Adrenal gland (tissue), 19 donors: ENCODE results near the gene GOLGA8O. TPM values are rescaled to one million over a fixed set of nuclear protein-coding genes. Genes with fewer than 3 reads are reported as not detected.
"Not testable (repeated sequence)": the region's sequence is repeated elsewhere in the genome, so short reads cannot be mapped to it uniquely, and the experiment has no call there.

ENCODE experiments used
- DNase-seq, 7 donors: peaks; one replicate each; pipeline ENCODE4 v3.0.0-alpha.2; 2019 to 2020
- H3K27ac ChIP-seq, 5 donors: fragments of 200-600 bp; sonication (generic) in 4 of 5; 1 replicate in 3 of 5; 2 replicates in 2 of 5; pipeline versions ENCODE4 v1.5.1 to v1.8.0; 2016 to 2020; ENCODE audit warnings: mild to moderate bottlenecking in 1 of 5
- H3K27me3 ChIP-seq: fragments of 200-600 bp; 2 replicates; pipeline ENCODE4 v1.8.0; 2021
- H3K36me3 ChIP-seq, 2 donors: fragments of 200-600 bp; replicated peaks in 1 of 2; 1 replicate in 1 of 2; 2 replicates in 1 of 2; pipeline versions ENCODE4 v1.5.1 to v1.8.0; 2018 to 2022
- H3K4me1 ChIP-seq, 2 donors: fragments of 200-600 bp; replicated peaks in 1 of 2; 1 replicate in 1 of 2; 2 replicates in 1 of 2; pipeline versions ENCODE4 v1.5.1 to v1.8.0; 2018 to 2021
- H3K4me3 ChIP-seq, 4 donors: fragments of 200-600 bp; sonication (generic) in 3 of 4; one replicate each; pipeline ENCODE4 v1.5.1; 2016 to 2018
- H3K9me3 ChIP-seq, 3 donors: fragments of 200-600 bp; sonication (generic) in 1 of 3; replicated peaks in 1 of 3; 1 replicate in 2 of 3; 2 replicates in 1 of 3; pipeline versions ENCODE4 v1.5.1 to v1.8.0; 2016 to 2021
- WGBS, 4 donors: extraction: QIAGEN DNeasy Blood & Tissue Kit in 2 of 4; methylation state at CpG; one replicate each; pipeline versions ENCODE4 v1.1.5 to v1.1.7; 2013 to 2017; 5-methylcytosine and 5-hydroxymethylcytosine counted together
- intact Hi-C, 2 donors: fragments of 100-400 bp; cut with DNase I; formaldehyde crosslinking; loops; one replicate each; pipeline versions ENCODE4 v1.14.1 to v1.15.0; 2022 to 2023
- long read RNA-seq, 10 donors: library from polyadenylated mRNA in 3 of 10; unstranded in 2 of 10; stranded (forward) in 1 of 10; transcript quantifications; one replicate each; pipeline ENCODE4 v2.0.0 and lab custom pipeline, GENCODE V29; 2021 to 2026
- polyA plus RNA-seq, 3 donors: library from polyadenylated mRNA; stranded (reverse); fragments of 200-250 nt in 2 of 3; fragments of 350-450 nt in 1 of 3; fragmentation: Illumina TruSeq in 1 of 3; extraction: RNeasy Lipid Tissue Mini Kit (QIAGEN cat#74804) in 1 of 3; gene quantifications; one replicate each; pipeline ENCODE4 v1.2.3, GENCODE V29; 2013 to 2014
- total RNA-seq, 9 donors: library from RNA; depleted of rRNA in 4 of 9; stranded (reverse); fragments of >200 nt in 4 of 9; fragments of 120-200 nt in 1 of 9; fragmentation: NEBNext Ultra II Directional in 1 of 9; extraction: Animal tissue kit (Norgen Biotek cat#: 25700) in 1 of 9; gene quantifications; one replicate each; pipeline versions ENCODE4 v1.1.0 to v1.2.4, GENCODE V29; 2013 to 2023
- donor health status: healthy with polysubstance abuse.
- donor health status: Bipolar disorder and iron deficiency.
- donor health status: DM: yes; HTN: yes; CAD: no.
- donor health status: DM: no; HTN: no; CAD: no.
- donor health status: DM: no; HTN: no; CAD: no.
- donor health status: DM: yes; HTN: yes; CAD: no.

GOLGA8O gene, protein sequence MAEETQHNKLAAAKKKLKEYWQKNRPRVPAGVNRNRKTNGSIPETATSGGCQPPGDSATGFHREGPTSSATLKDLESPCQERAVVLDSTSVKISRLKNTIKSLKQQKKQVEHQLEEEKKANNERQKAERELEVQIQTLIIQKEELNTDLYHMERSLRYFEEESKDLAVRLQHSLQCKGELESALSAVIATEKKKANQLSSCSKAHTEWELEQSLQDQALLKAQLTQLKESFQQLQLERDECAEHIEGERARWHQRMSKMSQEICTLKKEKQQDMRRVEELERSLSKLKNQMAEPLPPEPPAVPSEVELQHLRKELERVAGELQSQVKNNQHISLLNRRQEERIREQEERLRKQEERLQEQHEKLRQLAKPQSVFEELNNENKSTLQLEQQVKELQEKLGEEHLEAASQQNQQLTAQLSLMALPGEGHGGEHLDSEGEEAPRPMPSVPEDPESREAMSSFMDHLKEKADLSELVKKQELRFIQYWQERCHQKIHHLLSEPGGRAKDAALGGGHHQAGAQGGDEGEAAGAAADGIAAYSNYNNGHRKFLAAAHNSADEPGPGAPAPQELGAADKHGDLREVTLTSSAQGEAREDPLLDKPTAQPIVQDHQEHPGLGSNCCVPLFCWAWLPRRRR
- total RNA-seq (1 to 10 TPM in 3 of 9 donors, under 1 TPM in 3, not detected in 3; 0.27 to 3.5 (median 1.1) TPM), polyA plus RNA-seq (1 to 10 TPM in 1 of 3 donors, under 1 TPM in 2; 0.27 to 2.4 (median 0.86) TPM)
- long read RNA-seq, donor 1 = 0 reads
- long read RNA-seq, donor 2 = 0 reads
- long read RNA-seq, donor 3 = 0 reads
- long read RNA-seq, donor 4, partial matches to known transcripts = 0 of 1 reads
- long read RNA-seq, donor 4, other reads (novel, unspliced or antisense) = 1 of 1 reads
- long read RNA-seq, donor 5 = 0 reads
- long read RNA-seq, donor 6 = 0 reads
- long read RNA-seq, donor 7 = 0 reads
- long read RNA-seq, donor 8 = 0 reads
- long read RNA-seq, donor 9 = 0 reads
- long read RNA-seq, donor 10 = 0 reads

DNA sequence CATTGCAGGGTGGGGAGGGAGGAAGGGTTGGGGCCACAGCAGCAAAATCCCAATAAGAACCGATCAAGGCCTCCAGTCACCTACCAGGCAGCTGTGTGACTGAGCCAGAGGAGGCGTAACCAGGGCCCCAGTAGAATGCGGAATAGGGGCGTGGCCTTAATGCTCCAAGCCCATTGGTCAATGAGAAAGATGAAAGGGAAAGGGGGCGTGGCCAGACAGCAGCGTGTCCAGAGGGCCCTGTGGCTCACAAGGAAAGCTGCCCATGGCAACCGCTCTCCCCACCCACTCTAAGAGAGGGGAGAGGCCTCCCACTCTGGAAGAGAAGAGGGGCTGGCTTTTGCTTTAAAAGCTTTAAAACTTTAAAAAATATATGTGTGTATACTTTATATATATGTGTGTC lies at the start of gene GOLGA8O:
TSS of gene GOLGA8O (minus strand) at position 101 of the 400 bp plus-strand sequence. CDS start at position 3, 98 bp downstream.
- intact Hi-C loops, H3K27me3 ChIP-seq, H3K4me1 ChIP-seq, H3K9me3 ChIP-seq, H3K27ac ChIP-seq, H3K36me3 ChIP-seq, H3K4me3 ChIP-seq, DNase-seq: not testable (repeated sequence)
- no CpG with 5 or more reads among the region's 7 CpGs for WGBS, 4 donors

DNA sequence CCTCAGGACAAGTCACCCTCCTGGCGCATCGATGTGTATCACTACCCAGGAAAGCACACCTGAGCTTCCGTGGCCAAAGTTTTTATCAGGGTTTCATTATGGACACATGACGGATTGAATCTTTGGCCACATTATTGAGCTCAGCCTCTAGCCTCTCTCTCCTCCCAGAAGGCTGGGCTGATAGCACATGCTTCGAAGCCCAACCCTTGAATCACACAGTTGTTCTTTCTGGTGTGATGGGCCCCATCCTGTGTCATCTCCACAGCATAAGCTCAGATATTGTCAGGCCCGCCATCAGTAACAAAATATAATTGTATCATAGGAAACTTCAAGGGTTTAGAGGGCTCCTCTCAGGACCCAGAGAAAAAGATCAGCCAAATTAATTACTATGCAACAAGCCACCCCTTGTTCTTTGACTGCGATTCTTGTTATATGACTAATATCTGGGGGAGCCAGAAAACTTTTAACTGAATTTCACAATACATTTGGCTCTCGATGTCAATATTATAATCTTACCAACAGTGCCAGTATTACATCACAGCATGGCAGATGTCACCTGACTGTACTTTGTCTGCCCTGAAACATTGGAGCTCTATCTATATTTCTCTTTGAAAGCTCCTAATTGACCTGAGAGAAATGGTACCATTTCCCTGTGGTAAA lies 48.8 kb upstream of the GOLGA8O start:
- H3K4me3 ChIP-seq, intact Hi-C loops: not testable (repeated sequence)

DNA sequence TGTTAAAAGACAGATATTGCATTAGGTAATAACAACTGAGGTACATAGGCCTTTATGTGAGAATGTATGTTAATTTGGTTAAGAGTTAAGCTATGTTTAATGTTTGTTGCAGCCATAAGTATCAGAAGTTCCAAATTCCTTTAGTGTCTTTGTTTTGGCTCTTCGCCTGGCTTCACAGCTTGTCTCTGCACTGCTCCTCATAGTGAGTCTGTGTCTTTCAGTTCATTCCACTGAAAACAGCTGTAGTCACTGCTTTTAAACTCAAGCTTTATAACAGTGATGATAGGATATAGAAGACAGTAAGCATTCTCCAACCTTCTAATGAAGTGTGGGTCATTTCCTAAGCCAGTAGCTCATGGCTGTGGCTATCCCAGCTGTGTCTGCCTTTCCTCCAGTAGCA lies 47.5 kb upstream of the GOLGA8O start:
- WGBS, 4 donors = 63 to 87% (median 75%) methylated on average over 1 of the region's 1 CpG
- H3K36me3 ChIP-seq, H3K27ac ChIP-seq, H3K27me3 ChIP-seq, H3K9me3 ChIP-seq, H3K4me1 ChIP-seq, DNase-seq, H3K4me3 ChIP-seq, intact Hi-C loops: not testable (repeated sequence)

More for the DNA sequence above, 48.8 kb upstream of the GOLGA8O start:
- no CpG with 5 or more reads among the region's 8 CpGs for WGBS, 4 donors
- H3K36me3 ChIP-seq, H3K27me3 ChIP-seq, H3K4me1 ChIP-seq, H3K27ac ChIP-seq, DNase-seq, H3K9me3 ChIP-seq: not testable (repeated sequence)

DNA sequence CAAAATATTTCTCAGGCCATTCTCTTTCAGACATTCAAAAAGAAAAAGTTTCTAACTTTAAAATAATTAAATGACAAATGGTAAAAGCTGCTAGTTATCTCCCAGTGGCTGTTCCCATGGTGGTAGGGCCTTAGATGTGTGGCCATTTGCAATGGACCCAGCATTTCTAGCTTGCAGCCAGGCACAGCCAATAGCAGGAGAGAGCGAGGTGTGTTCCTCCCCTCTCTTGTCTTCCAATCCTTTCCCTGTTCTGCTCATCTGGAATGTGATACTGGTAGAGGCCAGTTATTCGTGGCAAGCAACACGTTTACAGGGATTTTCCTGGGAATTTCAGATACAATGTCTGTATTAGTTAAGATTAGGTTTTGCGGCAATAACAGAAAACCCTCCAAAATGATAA lies 37.3 kb upstream of the GOLGA8O start:
- no CpG with 5 or more reads among the region's 4 CpGs for WGBS, 4 donors
- H3K4me3 ChIP-seq, H3K4me1 ChIP-seq, intact Hi-C loops, H3K27me3 ChIP-seq, DNase-seq, H3K36me3 ChIP-seq, H3K9me3 ChIP-seq, H3K27ac ChIP-seq: not testable (repeated sequence)

DNA sequence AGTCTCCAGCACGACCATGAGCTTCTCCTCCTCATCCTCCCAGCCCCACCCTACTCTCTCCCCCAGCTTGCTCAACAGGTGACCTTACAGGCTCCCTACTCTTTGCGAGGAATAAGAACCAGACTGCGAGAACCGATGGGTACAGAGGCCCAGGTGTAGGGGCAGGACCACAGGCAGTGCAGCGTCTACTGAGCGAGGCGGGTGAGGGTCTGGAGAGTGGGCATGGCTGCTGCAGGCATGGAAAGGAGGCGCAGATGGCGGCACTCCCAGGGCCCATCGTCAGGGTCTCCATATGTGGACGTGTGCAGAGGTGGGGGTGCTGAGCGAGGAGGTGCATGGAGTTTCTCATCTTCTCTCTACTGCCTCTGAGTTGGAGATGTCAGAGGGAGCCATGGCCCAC lies 31.0 kb upstream of the GOLGA8O start:
- DNase-seq, H3K4me3 ChIP-seq, H3K36me3 ChIP-seq, H3K27ac ChIP-seq, H3K9me3 ChIP-seq, H3K27me3 ChIP-seq, intact Hi-C loops, H3K4me1 ChIP-seq: not testable (repeated sequence)
- 89 to 94% (median 93%) methylated on average over 7 to 10 of the region's 12 CpGs for WGBS, 4 donors

DNA sequence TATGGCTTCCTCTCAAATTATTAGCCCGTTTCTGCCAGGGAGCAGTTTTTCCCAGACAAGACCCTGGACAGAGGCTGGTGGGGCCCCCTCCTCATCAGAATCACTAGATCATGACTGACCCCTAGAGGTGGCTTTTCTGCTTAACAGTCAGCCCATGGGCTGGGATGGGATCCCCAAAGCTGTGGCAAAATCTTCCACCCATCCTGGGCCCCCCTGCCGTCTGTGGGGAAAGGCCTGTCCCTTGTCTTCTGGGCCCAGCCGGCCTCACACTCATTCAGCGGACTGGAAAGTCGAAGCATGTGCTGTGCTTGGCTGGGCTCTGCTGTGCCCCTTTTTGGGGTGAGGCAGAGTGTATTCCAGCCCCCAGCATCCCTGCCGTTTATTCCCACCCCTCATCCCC lies 27.9 kb upstream of the GOLGA8O start:
- H3K27ac ChIP-seq, DNase-seq, H3K4me1 ChIP-seq, H3K27me3 ChIP-seq, H3K36me3 ChIP-seq, H3K9me3 ChIP-seq, intact Hi-C loops, H3K4me3 ChIP-seq: not testable (repeated sequence)
- WGBS, 4 donors = 17 to 49% methylated on average over 3 to 4 of the region's 6 CpGs; no CpG with 5 or more reads in 2 of the 4 donors

DNA sequence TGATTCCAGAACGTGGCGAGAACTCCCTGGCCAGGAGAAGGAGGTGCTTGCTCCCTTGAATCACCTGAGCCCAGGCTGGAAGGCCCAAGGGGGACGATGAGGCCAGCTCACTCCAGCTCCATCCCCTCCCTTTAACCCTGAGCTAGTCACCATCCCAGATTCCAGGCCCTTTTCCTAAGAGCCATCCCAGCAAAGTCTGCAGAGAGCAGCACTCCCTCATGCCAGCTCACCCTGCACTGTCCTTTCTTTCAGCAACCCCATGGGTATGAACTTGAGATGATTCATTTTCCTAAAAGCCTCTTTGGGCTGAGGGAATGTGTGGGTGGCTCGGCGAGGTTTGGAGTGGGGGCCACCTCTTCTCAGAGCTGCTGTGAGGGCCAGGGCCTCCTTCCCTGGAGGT lies 26.2 kb upstream of the GOLGA8O start:
- H3K9me3 ChIP-seq, H3K4me1 ChIP-seq, H3K27me3 ChIP-seq, H3K4me3 ChIP-seq, DNase-seq, H3K36me3 ChIP-seq, intact Hi-C loops, H3K27ac ChIP-seq: not testable (repeated sequence)
- no CpG with 5 or more reads among the region's 5 CpGs for WGBS, 4 donors

DNA sequence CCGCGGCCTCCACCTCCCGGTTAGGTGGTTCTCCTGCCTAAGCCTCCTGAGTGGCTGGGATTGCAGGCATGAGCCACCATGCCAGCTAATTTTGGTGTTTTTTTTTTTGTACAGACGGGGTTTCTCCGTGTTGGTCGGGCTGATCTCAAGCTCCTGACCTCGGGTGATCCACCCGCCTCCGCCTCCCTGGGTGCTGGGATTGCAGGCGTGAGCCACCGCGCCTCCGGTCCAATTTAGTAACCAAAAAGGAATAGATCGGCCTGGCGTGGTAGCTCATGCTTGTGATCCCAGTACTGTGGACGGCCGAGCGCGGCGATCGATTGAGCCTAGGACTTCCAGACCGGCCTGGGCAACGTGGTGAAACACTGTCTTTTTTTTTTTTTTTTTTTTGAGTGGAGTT lies 12.6 kb upstream of the GOLGA8O start:
- H3K4me3 ChIP-seq, H3K36me3 ChIP-seq, H3K9me3 ChIP-seq, intact Hi-C loops, H3K27ac ChIP-seq, H3K4me1 ChIP-seq, H3K27me3 ChIP-seq, DNase-seq: not testable (repeated sequence)
- WGBS, 4 donors = 94 to 99% (median 96%) methylated on average over 8 to 18 of the region's 23 CpGs

DNA sequence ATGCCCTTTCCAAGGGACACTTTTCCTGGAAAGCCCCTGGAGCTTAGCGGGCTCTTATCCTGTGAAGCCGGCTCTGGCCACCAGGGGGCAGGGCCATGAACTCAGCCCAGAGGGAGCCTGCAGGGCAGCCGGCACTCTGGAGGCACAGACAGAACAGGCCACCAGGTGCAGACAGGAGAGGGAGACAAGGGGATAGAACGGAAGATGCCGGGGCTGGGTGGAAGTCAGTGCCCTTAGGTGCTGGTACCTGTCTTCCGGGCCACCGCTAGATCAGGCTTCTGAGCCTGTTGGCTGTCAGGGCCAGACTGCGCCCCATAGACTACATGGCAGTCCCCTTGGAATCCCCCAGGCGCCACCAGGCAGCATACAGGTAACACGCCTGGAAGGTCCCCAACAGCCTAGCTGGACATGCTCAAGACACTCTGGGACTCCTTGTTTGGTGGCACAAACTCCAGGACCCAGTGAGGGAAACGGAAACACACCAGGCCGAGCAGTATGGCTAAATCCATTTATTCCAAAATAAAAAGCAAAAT lies 14.9 kb downstream of the GOLGA8O start:
- H3K4me3 ChIP-seq, H3K36me3 ChIP-seq, H3K9me3 ChIP-seq, H3K27ac ChIP-seq, intact Hi-C loops, DNase-seq, H3K27me3 ChIP-seq, H3K4me1 ChIP-seq: not testable (repeated sequence)
- 42% methylated on average over 4 of the region's 12 CpGs; no CpG with 5 or more reads in 3 of the 4 donors for WGBS, 4 donors
